NOMO-1 treated with dmso at 0.1 percent for 144 hours (cell line): Measurements from ENCODE around the gene CACNA1C.

Source experiments
- DNase-seq: peaks from one replicate; lab custom pipeline; 2025; ENCODE audit not compliant: unreplicated experiment; lab: John Stamatoyannopoulos, UW

Gene CACNA1C

GRCh38 chr12:2607881-2608607 lies 555.3 kb downstream of the CACNA1C start:
- no peak for DNase-seq

GRCh38 chr12:2608608-2608945 lies 555.8 kb downstream of the CACNA1C start:
- no peak for DNase-seq

- no peak for DNase-seq
These were observed 556.2 kb downstream of the CACNA1C start for GRCh38 chr12:2609020-2609419.

GRCh38 chr12:2610358-2610757 lies 557.6 kb downstream of the CACNA1C start:
- DNase-seq = no peak

GRCh38 chr12:2613326-2614073 lies 560.7 kb downstream of the CACNA1C start:
- no peak for DNase-seq

GRCh38 chr12:2614341-2614740 lies 561.6 kb downstream of the CACNA1C start:
- no peak for DNase-seq

- no peak for DNase-seq
These were observed 563.0 kb downstream of the CACNA1C start for GRCh38 chr12:2615665-2616402.

GRCh38 chr12:2616763-2617162 lies 564.0 kb downstream of the CACNA1C start:
- DNase-seq = no peak

GRCh38 chr12:2617365-2617764 lies 564.6 kb downstream of the CACNA1C start:
- no peak for DNase-seq

GRCh38 chr12:2618291-2618995 lies 565.7 kb downstream of the CACNA1C start:
- DNase-seq = no peak

GRCh38 chr12:2619136-2619535 lies 566.3 kb downstream of the CACNA1C start:
- DNase-seq = no peak

GRCh38 chr12:2622460-2622859 lies 569.7 kb downstream of the CACNA1C start:
- DNase-seq = no peak

- DNase-seq = no peak
These were observed 570.7 kb downstream of the CACNA1C start for GRCh38 chr12:2623472-2623871.

- no peak for DNase-seq
These were observed 571.9 kb downstream of the CACNA1C start for GRCh38 chr12:2624543-2625288.

- DNase-seq = no peak
These were observed 572.5 kb downstream of the CACNA1C start for GRCh38 chr12:2625289-2625612.

GRCh38 chr12:2627076-2627834 lies 574.5 kb downstream of the CACNA1C start:
- no peak for DNase-seq

- DNase-seq = no peak
These were observed 575.0 kb downstream of the CACNA1C start for GRCh38 chr12:2627835-2628191.

GRCh38 chr12:2628401-2628800 lies 575.6 kb downstream of the CACNA1C start:
- no peak for DNase-seq

- no peak for DNase-seq
These were observed 576.3 kb downstream of the CACNA1C start for GRCh38 chr12:2629051-2629450.

GRCh38 chr12:2631653-2632350 lies 579.0 kb downstream of the CACNA1C start:
- DNase-seq = no peak
